Liver (tissue), 9 donors: ENCODE data around the gene DSCAML1. TPM values are rescaled to one million over a fixed set of nuclear protein-coding genes. Genes with fewer than 3 reads are reported as not detected.
A peak's percentile ranks its signal among the peaks of the same experiment; 100 is the strongest.

Experiments used
- DNase-seq: peaks from one replicate; pipeline ENCODE4 v3.0.0-alpha.2; 2017; ENCODE audit warnings: low spot score
- H3K27ac ChIP-seq, 2 donors: one replicate each; pipeline ENCODE4 v1.7.0; 2013; ENCODE audit warnings: inconsistent platforms in 2 of 2, low read length in 2 of 2, control low read depth in 1 of 2, low read depth in 1 of 2, mild to moderate bottlenecking in 1 of 2
- H3K27me3 ChIP-seq, 4 donors: one replicate each; pipeline versions ENCODE4 v1.6.1 to v1.7.0; 2013; ENCODE audit warnings: low read length in 3 of 4, inconsistent platforms in 1 of 4, mild to moderate bottlenecking in 1 of 4, moderate library complexity in 1 of 4; ENCODE audit not compliant: control insufficient read depth in 4 of 4, insufficient read depth in 4 of 4
- H3K36me3 ChIP-seq, 4 donors: one replicate each; pipeline versions ENCODE4 v1.6.1 to v1.7.0; 2013; ENCODE audit warnings: low read length in 3 of 4, mild to moderate bottlenecking in 3 of 4, low read depth in 1 of 4, moderate library complexity in 1 of 4; ENCODE audit not compliant: control insufficient read depth in 4 of 4, insufficient read depth in 3 of 4
- H3K4me1 ChIP-seq, 4 donors: one replicate each; pipeline versions ENCODE4 v1.6.1 to v1.7.0; 2013; ENCODE audit warnings: low read length in 3 of 4, mild to moderate bottlenecking in 3 of 4, moderate library complexity in 1 of 4; ENCODE audit not compliant: control insufficient read depth in 4 of 4, insufficient read depth in 4 of 4
- H3K4me3 ChIP-seq, 3 donors: one replicate each; pipeline versions ENCODE4 v1.6.1 to v1.7.0; 2013; ENCODE audit warnings: low read length in 3 of 3, control low read depth in 1 of 3, low read depth in 1 of 3, mild to moderate bottlenecking in 1 of 3
- H3K9ac ChIP-seq, 2 donors: one replicate each; pipeline ENCODE4 v1.7.0; 2013; ENCODE audit warnings: low read length in 2 of 2, mild to moderate bottlenecking in 2 of 2, moderate library complexity in 2 of 2, control low read depth in 1 of 2, low read depth in 1 of 2
- H3K9me3 ChIP-seq, 4 donors: one replicate each; pipeline versions ENCODE4 v1.6.1 to v1.7.0; 2013; ENCODE audit warnings: low read length in 3 of 4; ENCODE audit not compliant: control insufficient read depth in 4 of 4
- CTCF ChIP-seq: fragments of 150-350 bp; IDR thresholded peaks from 2 replicates; pipeline ENCODE4 v1.5.1; 2017; ENCODE audit warnings: improper control_type of control experiment, low read depth, low read length; ENCODE audit not compliant: missing input control
- FOXA1 ChIP-seq: IDR thresholded peaks from 2 replicates; pipeline ENCODE4 v1.6.1; 2016; ENCODE audit warnings: antibody characterized with exemption
- FOXA2 ChIP-seq: IDR thresholded peaks from 2 replicates; pipeline ENCODE4 v1.6.1; 2016; ENCODE audit warnings: antibody characterized with exemption
- GABPA ChIP-seq, 2 donors: IDR thresholded peaks in 1 of 2; conservative IDR thresholded peaks in 1 of 2; 2 replicates each; pipeline ENCODE4 v1.6.1; 2016; ENCODE audit warnings: antibody characterized with exemption in 2 of 2, mild to moderate bottlenecking in 1 of 2, moderate library complexity in 1 of 2
- HNF4A ChIP-seq, 2 donors: conservative IDR thresholded peaks; 2 replicates each; pipeline ENCODE4 v1.6.1; 2016; ENCODE audit warnings: antibody characterized with exemption in 2 of 2, mild to moderate bottlenecking in 2 of 2
- HNF4G ChIP-seq: IDR thresholded peaks from 2 replicates; pipeline ENCODE4 v1.6.1; 2016; ENCODE audit warnings: antibody characterized with exemption
- JUND ChIP-seq, 2 donors: IDR thresholded peaks; 2 replicates each; pipeline ENCODE4 v1.6.1; 2016; ENCODE audit warnings: antibody characterized with exemption in 2 of 2
- MAX ChIP-seq: IDR thresholded peaks from 2 replicates; pipeline ENCODE4 v1.6.1; 2016; ENCODE audit warnings: antibody characterized with exemption
- NR2F2 ChIP-seq: IDR thresholded peaks from 2 replicates; pipeline ENCODE4 v1.6.1; 2016; ENCODE audit warnings: antibody characterized with exemption
- RAD21 ChIP-seq, 2 donors: IDR thresholded peaks; 2 replicates each; pipeline ENCODE4 v1.6.1; 2016; ENCODE audit warnings: antibody characterized with exemption in 2 of 2, mild to moderate bottlenecking in 2 of 2
- RXRA ChIP-seq, 2 donors: IDR thresholded peaks; 2 replicates each; pipeline ENCODE4 v1.6.1; 2017 to 2018; ENCODE audit warnings: antibody characterized with exemption in 2 of 2, mild to moderate bottlenecking in 1 of 2
- SP1 ChIP-seq: IDR thresholded peaks from 2 replicates; pipeline ENCODE4 v1.6.1; 2018; ENCODE audit warnings: antibody characterized with exemption, mild to moderate bottlenecking
- TAF1 ChIP-seq: conservative IDR thresholded peaks from 2 replicates; pipeline ENCODE4 v1.6.1; 2016; ENCODE audit warnings: antibody characterized with exemption, mild to moderate bottlenecking
- YY1 ChIP-seq: IDR thresholded peaks from 2 replicates; pipeline ENCODE4 v1.6.1; 2016; ENCODE audit warnings: antibody characterized with exemption, mild to moderate bottlenecking
- WGBS: extraction: QIAGEN DNeasy Blood & Tissue Kit; methylation state at CpG from one replicate; pipeline ENCODE4 v1.1.7; 2013; 5-methylcytosine and 5-hydroxymethylcytosine counted together
- polyA plus RNA-seq, 2 donors: library from polyadenylated mRNA; stranded (reverse) in 1 of 2; unstranded in 1 of 2; fragments of 200-250 nt in 1 of 2; fragments of >200 nt in 1 of 2; fragmentation: Nextera tagmentation in 1 of 2; extraction: Ambion mirVana in 1 of 2; gene quantifications; one replicate each; pipeline versions ENCODE4 v1.2.1 to v1.2.3, GENCODE V29; 2013 to 2015
- total RNA-seq, 2 donors: library from RNA; depleted of rRNA; stranded (reverse); fragments of >200 nt; gene quantifications; one replicate each; pipeline ENCODE4 v1.2.3, GENCODE V29; 2014
- TF ChIP-seq, protein P1 (sequence below): IDR thresholded peaks from 2 replicates; pipeline ENCODE4 v1.6.1; 2016; ENCODE audit warnings: antibody characterized with exemption
- donor health status: healthy.
- donor health status: healthy.
- donor health status: healthy.
- donor health status: healthy.
- donor health status: healthy.

DSCAML1 gene
- total and polyA plus RNA-seq, 4 donors, result 0.07 to 0.42 (median 0.20) TPM

- no peak for TF ChIP-seq CTCF
- no peak for TF ChIP-seq SP1
- TF ChIP-seq RXRA (IDR thresholded peaks at IDR 0.05), result no peak
- TF ChIP-seq GABPA (IDR thresholded peaks at IDR 0.05 in 1 of 2, conservative IDR thresholded peaks at IDR 0.05 in 1 of 2), result no peak
- TF ChIP-seq FOXA2, result no peak
- TF ChIP-seq JUND (IDR thresholded peaks at IDR 0.05), result no peak
- no peak for TF ChIP-seq FOXA1
- no peak for TF ChIP-seq TAF1
Observed at GRCh38 chr11:117679461-117679860, 117.6 kb downstream of the DSCAML1 start (continued).

GRCh38 chr11:117678658-117679406, 118.2 kb downstream of the DSCAML1 start:
- Histone ChIP-seq H3K4me3 (no peak overlapping the region), H3K27ac (no peak overlapping the region), H3K4me1 (no peaks in the 10 kb centered on the region), H3K9ac (no peak overlapping the region), H3K27me3 (peaks cover 0 to 5% (median 0%) of the 10 kb centered on the region in 4 donors), H3K36me3 (no peaks in the 10 kb centered on the region), H3K9me3 (no peaks in the 10 kb centered on the region)
- 90% methylated on average over 18 of the region's 18 CpGs for WGBS
- TF ChIP-seq RAD21 (IDR thresholded peaks at IDR 0.05) (no peak), FOXA2 (no peak), MAX (no peak), CTCF (no peak), NR2F2 (no peak), GABPA (IDR thresholded peaks at IDR 0.05 in 1 of 2, conservative IDR thresholded peaks at IDR 0.05 in 1 of 2) (no peak), HNF4A (conservative IDR thresholded peaks at IDR 0.05) (no peak), JUND (IDR thresholded peaks at IDR 0.05) (no peak), HNF4G (no peak)
- TF ChIP-seq, protein P1, sequence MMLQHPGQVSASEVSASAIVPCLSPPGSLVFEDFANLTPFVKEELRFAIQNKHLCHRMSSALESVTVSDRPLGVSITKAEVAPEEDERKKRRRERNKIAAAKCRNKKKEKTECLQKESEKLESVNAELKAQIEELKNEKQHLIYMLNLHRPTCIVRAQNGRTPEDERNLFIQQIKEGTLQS, result no peak
- DNase-seq, result no peak

GRCh38 chr11:117677729-117678310, 119.2 kb downstream of the DSCAML1 start:
- Histone ChIP-seq H3K36me3 (no peaks in the 10 kb centered on the region), H3K27me3 (peaks cover 0 to 5% (median 0%) of the 10 kb centered on the region in 4 donors), H3K9ac (no peak overlapping the region), H3K4me1 (no peaks in the 10 kb centered on the region), H3K4me3 (no peak overlapping the region), H3K27ac (no peak overlapping the region), H3K9me3 (no peaks in the 10 kb centered on the region)
- no peak for TF ChIP-seq YY1
- TF ChIP-seq RXRA (IDR thresholded peaks at IDR 0.05), result peak in 1 of 2 donors; percentile 15
- no peak for DNase-seq
- WGBS, result 83% methylated on average over 12 of the region's 12 CpGs
